DOHH2 (cell line): ENCODE results near the gene TMED7.

ENCODE experiments used
- H3F3A ChIP-seq: fragments of 200-600 bp; sonication (generic), shearing (Covaris generic); 2 replicates; pipeline ENCODE4 v1.6.0; 2016; ENCODE audit warnings: antibody characterized with exemption, mild to moderate bottlenecking; ENCODE audit not compliant: control insufficient read depth, insufficient read depth
- H3K27ac ChIP-seq: fragments of 200-600 bp; sonication (generic); 2 replicates; pipeline ENCODE4 v1.5.1; 2014; ENCODE audit warnings: low read depth, mild to moderate bottlenecking, low read length, moderate library complexity
- H3K27me3 ChIP-seq: fragments of 200-600 bp; sonication (generic); 2 replicates; pipeline ENCODE4 v1.6.1; 2014; ENCODE audit warnings: mild to moderate bottlenecking, low read length, mixed read lengths; ENCODE audit not compliant: control insufficient read depth
- H3K36me3 ChIP-seq: fragments of 200-600 bp; sonication (generic); 2 replicates; pipeline ENCODE4 v1.6.1; 2014; ENCODE audit warnings: mild to moderate bottlenecking, low read length, moderate library complexity, mixed read lengths; ENCODE audit not compliant: control insufficient read depth
- H3K4me1 ChIP-seq: fragments of 200-600 bp; sonication (generic); 2 replicates; pipeline ENCODE4 v1.6.1; 2014; ENCODE audit warnings: mild to moderate bottlenecking, low read length, mixed read lengths; ENCODE audit not compliant: control insufficient read depth
- H3K4me2 ChIP-seq: fragments of 200-600 bp; sonication (generic); 2 replicates; pipeline ENCODE4 v1.6.0; 2014; ENCODE audit warnings: mild to moderate bottlenecking, low read length, moderate library complexity
- H3K4me3 ChIP-seq: fragments of 200-600 bp; sonication (generic); 2 replicates; pipeline ENCODE4 v1.5.1; 2014; ENCODE audit warnings: mild to moderate bottlenecking, low read length, mixed read lengths
- H3K79me2 ChIP-seq: fragments of 200-600 bp; sonication (generic); 2 replicates; pipeline ENCODE4 v1.6.1; 2014; ENCODE audit warnings: mild to moderate bottlenecking, low read length, mixed read lengths; ENCODE audit not compliant: control insufficient read depth
- H3K9me2 ChIP-seq: fragments of 200-600 bp; sonication (generic); replicated peaks from 2 replicates; pipeline ENCODE4 v1.6.1; 2014; ENCODE audit warnings: mild to moderate bottlenecking, low read length, mixed read lengths; ENCODE audit not compliant: control insufficient read depth
- H3K9me3 ChIP-seq: fragments of 200-600 bp; sonication (generic); 2 replicates; pipeline ENCODE4 v1.6.1; 2014; ENCODE audit warnings: antibody characterized with exemption, low read length, mixed read lengths; ENCODE audit not compliant: control insufficient read depth, insufficient read depth
- H4K20me1 ChIP-seq: fragments of 200-600 bp; sonication (generic); 2 replicates; pipeline ENCODE4 v1.6.0; 2014; ENCODE audit warnings: low read depth, mild to moderate bottlenecking, antibody characterized with exemption, low read length, moderate library complexity; ENCODE audit not compliant: control insufficient read depth, insufficient read depth
- EZH2phosphoT487 ChIP-seq: fragments of 200-600 bp; sonication (generic); IDR thresholded peaks from 2 replicates; pipeline ENCODE4 v1.6.1; 2017; ENCODE audit warnings: borderline replicate concordance, mild to moderate bottlenecking, antibody characterized with exemption, low read length, moderate library complexity, mixed read lengths
- TF ChIP-seq, protein P1 (sequence below): fragments of 200-600 bp; sonication (generic); IDR thresholded peaks from one replicate; pipeline ENCODE4 v1.5.1; 2014; ENCODE audit warnings: antibody characterized with exemption, mild to moderate bottlenecking, low read depth, low read length; ENCODE audit not compliant: poor library complexity, severe bottlenecking

The TMED7 gene

DNA sequence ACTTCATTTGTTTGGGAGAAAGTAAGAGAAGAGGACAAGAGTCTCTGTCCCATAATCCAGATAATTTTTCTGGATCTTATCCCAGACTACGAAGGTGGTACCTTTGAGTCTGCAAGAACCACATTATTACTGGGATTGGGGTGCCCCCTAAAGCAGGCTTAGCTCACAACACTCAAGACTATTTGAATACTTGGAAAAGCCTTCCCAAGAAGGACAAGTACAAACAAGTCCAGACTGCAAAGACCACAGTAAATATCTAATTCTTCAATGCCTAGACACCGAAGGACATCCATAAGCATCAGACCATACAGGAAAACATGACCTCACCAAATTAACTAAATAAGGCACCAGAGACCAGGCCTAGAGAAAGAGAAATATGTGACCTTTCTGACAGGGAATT lies 40.2 kb upstream of the TMED7 start:
- Histone ChIP-seq H3K27me3 (no peaks in the 10 kb centered on the region), H3K4me3 (no peak overlapping the region), H3K9me2 (no peaks in the 10 kb centered on the region), H4K20me1 (no peaks in the 10 kb centered on the region), H3K27ac (no peak overlapping the region), H3K79me2 (no peaks in the 10 kb centered on the region), H3K4me1 (no peaks in the 10 kb centered on the region), H3F3A (no peaks in the 10 kb centered on the region), H3K9me3 (no peaks in the 10 kb centered on the region), H3K36me3 (no peaks in the 10 kb centered on the region), H3K4me2 (no peak overlapping the region)
- TF ChIP-seq EZH2phosphoT487: no peak
- TF ChIP-seq, protein P1, sequence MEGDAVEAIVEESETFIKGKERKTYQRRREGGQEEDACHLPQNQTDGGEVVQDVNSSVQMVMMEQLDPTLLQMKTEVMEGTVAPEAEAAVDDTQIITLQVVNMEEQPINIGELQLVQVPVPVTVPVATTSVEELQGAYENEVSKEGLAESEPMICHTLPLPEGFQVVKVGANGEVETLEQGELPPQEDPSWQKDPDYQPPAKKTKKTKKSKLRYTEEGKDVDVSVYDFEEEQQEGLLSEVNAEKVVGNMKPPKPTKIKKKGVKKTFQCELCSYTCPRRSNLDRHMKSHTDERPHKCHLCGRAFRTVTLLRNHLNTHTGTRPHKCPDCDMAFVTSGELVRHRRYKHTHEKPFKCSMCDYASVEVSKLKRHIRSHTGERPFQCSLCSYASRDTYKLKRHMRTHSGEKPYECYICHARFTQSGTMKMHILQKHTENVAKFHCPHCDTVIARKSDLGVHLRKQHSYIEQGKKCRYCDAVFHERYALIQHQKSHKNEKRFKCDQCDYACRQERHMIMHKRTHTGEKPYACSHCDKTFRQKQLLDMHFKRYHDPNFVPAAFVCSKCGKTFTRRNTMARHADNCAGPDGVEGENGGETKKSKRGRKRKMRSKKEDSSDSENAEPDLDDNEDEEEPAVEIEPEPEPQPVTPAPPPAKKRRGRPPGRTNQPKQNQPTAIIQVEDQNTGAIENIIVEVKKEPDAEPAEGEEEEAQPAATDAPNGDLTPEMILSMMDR: no peak

DNA sequence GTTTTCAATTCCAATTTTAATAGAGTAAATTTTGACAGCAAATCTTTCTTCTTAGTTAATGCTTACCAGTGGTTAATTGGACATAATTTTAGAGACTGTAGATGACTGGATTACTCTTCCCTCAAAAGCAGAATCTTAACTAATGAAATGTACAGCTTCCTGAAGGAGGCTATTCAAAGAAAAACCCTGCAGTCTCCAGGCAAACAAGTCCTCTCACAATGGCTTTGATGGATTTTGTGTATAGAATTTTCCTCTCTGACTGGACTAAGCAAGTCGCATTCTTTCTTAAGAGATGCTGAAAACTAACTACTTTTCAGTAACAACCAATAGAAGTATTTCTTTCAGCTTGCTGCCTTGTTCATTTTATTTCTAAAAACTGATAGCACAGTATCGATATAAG lies 35.7 kb upstream of the TMED7 start:
- H3K36me3 ChIP-seq: no peaks in the 10 kb centered on the region
- H3K4me1 ChIP-seq: no peaks in the 10 kb centered on the region
- H3K4me2 ChIP-seq: no peak overlapping the region
- no peaks in the 10 kb centered on the region for H3K79me2 ChIP-seq
- H3K4me3 ChIP-seq: no peak overlapping the region
- H3K27ac ChIP-seq: no peak overlapping the region
- H3K27me3 ChIP-seq: no peaks in the 10 kb centered on the region
- no peak for TF ChIP-seq EZH2phosphoT487
- TF ChIP-seq, protein P1: no peak
- H3K9me3 ChIP-seq: no peaks in the 10 kb centered on the region
- no peaks in the 10 kb centered on the region for H3K9me2 ChIP-seq
- H3F3A ChIP-seq: no peaks in the 10 kb centered on the region
- no peaks in the 10 kb centered on the region for H4K20me1 ChIP-seq

- H3K9me3 ChIP-seq: no peaks in the 10 kb centered on the region
- no peaks in the 10 kb centered on the region for H3K9me2 ChIP-seq
- no peaks in the 10 kb centered on the region for H3K36me3 ChIP-seq
- H3K27me3 ChIP-seq: no peaks in the 10 kb centered on the region
- H3K79me2 ChIP-seq: no peaks in the 10 kb centered on the region
- TF ChIP-seq, protein P1: no peak
- no peak for TF ChIP-seq EZH2phosphoT487
- no peaks in the 10 kb centered on the region for H3K4me1 ChIP-seq
- H3F3A ChIP-seq: no peaks in the 10 kb centered on the region
- H4K20me1 ChIP-seq: no peaks in the 10 kb centered on the region
- H3K4me3 ChIP-seq: no peak overlapping the region
- no peak overlapping the region for H3K4me2 ChIP-seq
- H3K27ac ChIP-seq: no peak overlapping the region
Observed at GRCh38 chr5:115661101-115661500, 35.3 kb upstream of the TMED7 start.

- no peak overlapping the region for H3K27ac ChIP-seq
- H3K4me2 ChIP-seq: no peak overlapping the region
Observed at GRCh38 chr5:115657881-115658233, 32.0 kb upstream of the TMED7 start.

More at GRCh38 chr5:115657881-115658233, 32.0 kb upstream of the TMED7 start:
- Histone ChIP-seq H3K9me3 (no peaks in the 10 kb centered on the region), H3K79me2 (no peaks in the 10 kb centered on the region), H4K20me1 (no peaks in the 10 kb centered on the region), H3K4me3 (no peak overlapping the region), H3K27me3 (no peaks in the 10 kb centered on the region), H3K4me1 (no peaks in the 10 kb centered on the region), H3K36me3 (no peaks in the 10 kb centered on the region), H3F3A (no peaks in the 10 kb centered on the region), H3K9me2 (no peaks in the 10 kb centered on the region)
- TF ChIP-seq EZH2phosphoT487: no peak
- TF ChIP-seq, protein P1: no peak
